GM18526 (cell line): Measurements from ENCODE around the gene GLG1.

Experiments used
- POLR2A ChIP-seq: IDR thresholded peaks from 3 replicates; pipeline ENCODE4 v1.6.1; 2011; ENCODE audit not compliant: insufficient read length; ENCODE audit errors: extremely low read depth

The GLG1 gene

GRCh38 chr16:74468807-74469525, 137.9 kb downstream of the GLG1 start:
- no peak for TF ChIP-seq POLR2A

GRCh38 chr16:74466872-74467271, 140.0 kb downstream of the GLG1 start:
- TF ChIP-seq POLR2A, result no peak

- no peak for TF ChIP-seq POLR2A
Measured at GRCh38 chr16:74465851-74466685, 140.8 kb downstream of the GLG1 start.

- TF ChIP-seq POLR2A, result no peak
Measured at GRCh38 chr16:74465281-74465680, 141.6 kb downstream of the GLG1 start.

GRCh38 chr16:74463888-74464287, 143.0 kb downstream of the GLG1 start:
- TF ChIP-seq POLR2A, result no peak

GRCh38 chr16:74462361-74462760, 144.6 kb downstream of the GLG1 start:
- no peak for TF ChIP-seq POLR2A

- TF ChIP-seq POLR2A, result no peak
Measured at GRCh38 chr16:74461826-74462225, 145.1 kb downstream of the GLG1 start.

- no peak for TF ChIP-seq POLR2A
Measured at GRCh38 chr16:74460542-74460941, 146.4 kb downstream of the GLG1 start.

- TF ChIP-seq POLR2A, result no peak
Measured at GRCh38 chr16:74456290-74456625, 150.7 kb downstream of the GLG1 start.

GRCh38 chr16:74455619-74456289, 151.2 kb downstream of the GLG1 start:
- no peak for TF ChIP-seq POLR2A

- no peak for TF ChIP-seq POLR2A
Measured at GRCh38 chr16:74455213-74455612, 151.7 kb downstream of the GLG1 start.

- TF ChIP-seq POLR2A, result no peak
Measured at GRCh38 chr16:74451951-74452758, 154.8 kb downstream of the GLG1 start.

- no peak for TF ChIP-seq POLR2A
Measured at GRCh38 chr16:74450967-74451760, 155.8 kb downstream of the GLG1 start.

- no peak for TF ChIP-seq POLR2A
Measured at GRCh38 chr16:74450236-74450635, 156.7 kb downstream of the GLG1 start.
